ENCODE measurements around the gene RASGRF2.

RASGRF2 gene

GRCh38 chr5:81228084-81228483 lies 267.9 kb downstream of the RASGRF2 start:
- TF ChIP-seq EP300 (IDR thresholded peaks at IDR 0.05; ENCODE audit: borderline replicate concordance) (no peak), EGR1 (IDR thresholded peaks at IDR 0.05) (no peak), FOXM1 (IDR thresholded peaks at IDR 0.05; ENCODE audit: borderline replicate concordance, low read depth) (no peak), RAD21 (IDR thresholded peaks at IDR 0.05; ENCODE audit: low read depth) (no peak), YY1 (IDR thresholded peaks at IDR 0.05; ENCODE audit: low read depth) (no peak), REST (IDR thresholded peaks at IDR 0.05; ENCODE audit: low read depth) (no peak), TCF12 (IDR thresholded peaks at IDR 0.05; ENCODE audit: low read depth) (no peak), MAX (IDR thresholded peaks at IDR 0.05) (no peak)
- TF ChIP-seq, protein P1, sequence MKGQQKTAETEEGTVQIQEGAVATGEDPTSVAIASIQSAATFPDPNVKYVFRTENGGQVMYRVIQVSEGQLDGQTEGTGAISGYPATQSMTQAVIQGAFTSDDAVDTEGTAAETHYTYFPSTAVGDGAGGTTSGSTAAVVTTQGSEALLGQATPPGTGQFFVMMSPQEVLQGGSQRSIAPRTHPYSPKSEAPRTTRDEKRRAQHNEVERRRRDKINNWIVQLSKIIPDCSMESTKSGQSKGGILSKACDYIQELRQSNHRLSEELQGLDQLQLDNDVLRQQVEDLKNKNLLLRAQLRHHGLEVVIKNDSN (IDR thresholded peaks at IDR 0.05), result no peak

DNA sequence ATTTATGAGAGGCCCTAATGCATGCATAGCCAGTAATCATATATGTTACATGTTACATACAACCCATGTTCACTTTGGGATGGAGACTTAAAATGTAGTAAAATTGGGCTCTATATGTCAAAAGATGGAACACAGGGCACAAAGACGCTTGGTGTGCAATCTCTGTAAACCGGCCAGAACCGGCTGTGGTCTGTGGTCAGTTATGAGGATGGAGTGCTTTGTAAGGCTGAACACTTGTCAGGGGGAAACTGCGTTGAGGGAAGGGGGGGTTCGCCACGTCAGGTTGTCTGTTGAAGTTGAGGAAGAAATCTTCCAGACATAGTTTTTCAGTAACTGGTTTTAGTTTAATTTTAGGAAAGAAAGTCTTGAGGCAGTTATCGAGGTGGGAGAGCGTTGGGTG lies 270.3 kb downstream of the RASGRF2 start:
- no peak for TF ChIP-seq CREB1 (IDR thresholded peaks at IDR 0.05; ENCODE audit: low read depth)
- TF ChIP-seq TCF12 (IDR thresholded peaks at IDR 0.05; ENCODE audit: low read depth), result no peak
- TF ChIP-seq TEAD4 (IDR thresholded peaks at IDR 0.05), result no peak
- TF ChIP-seq, protein P1 (IDR thresholded peaks at IDR 0.05), result no peak
- TF ChIP-seq NFIC (IDR thresholded peaks at IDR 0.05), result no peak
- no peak for TF ChIP-seq RAD21 (IDR thresholded peaks at IDR 0.05; ENCODE audit: low read depth)
- no peak for TF ChIP-seq CEBPB (IDR thresholded peaks at IDR 0.05)
- no peak for TF ChIP-seq ZBTB7A (IDR thresholded peaks at IDR 0.05; ENCODE audit: low read depth)
- TF ChIP-seq TAF1 (IDR thresholded peaks at IDR 0.05; ENCODE audit: low read depth), result no peak
- no peak for TF ChIP-seq EGR1 (IDR thresholded peaks at IDR 0.05)
- TF ChIP-seq MAX (IDR thresholded peaks at IDR 0.05), result no peak
- no peak for TF ChIP-seq EP300 (IDR thresholded peaks at IDR 0.05; ENCODE audit: borderline replicate concordance)
- no peak for TF ChIP-seq YY1 (IDR thresholded peaks at IDR 0.05; ENCODE audit: low read depth)

DNA sequence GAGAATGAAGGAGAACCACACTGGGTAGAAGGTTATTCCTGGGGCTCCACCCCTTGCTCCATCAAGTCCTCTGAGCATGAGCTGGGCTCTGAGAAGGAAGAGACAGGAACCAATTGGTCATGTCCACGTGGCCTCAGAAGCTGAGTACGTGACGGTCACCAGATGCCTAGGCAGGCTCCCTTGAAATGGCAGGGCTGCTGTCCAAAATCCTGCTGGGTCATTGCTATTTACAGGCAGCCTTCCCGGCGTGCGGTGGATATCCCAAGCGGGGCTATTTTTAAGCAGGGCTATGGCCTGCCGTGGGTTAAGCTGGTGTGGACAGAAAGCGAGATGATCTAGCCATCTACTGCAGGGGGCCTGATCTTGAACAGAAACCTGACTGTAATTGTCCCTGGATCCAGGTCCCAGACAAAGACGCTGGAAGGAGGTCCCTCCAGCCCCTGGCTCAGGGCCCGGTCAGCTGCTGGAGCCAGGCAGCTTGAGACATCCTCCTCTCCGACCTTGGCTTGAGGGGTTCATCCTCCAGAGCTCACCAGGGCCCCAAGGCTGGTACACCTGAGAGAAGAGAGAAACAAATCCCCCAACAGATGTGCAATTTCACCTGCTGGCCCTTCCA lies 272.4 kb downstream of the RASGRF2 start:
- TF ChIP-seq RAD21 (IDR thresholded peaks at IDR 0.05; ENCODE audit: low read depth), result no peak
- TF ChIP-seq, protein P1 (IDR thresholded peaks at IDR 0.05), result peak; percentile 51; the same call in 1 of the 2 replicates
- TF ChIP-seq ZBTB7A (IDR thresholded peaks at IDR 0.05; ENCODE audit: low read depth), result no peak
- TF ChIP-seq CEBPB (IDR thresholded peaks at IDR 0.05), result no peak
- TF ChIP-seq MAX (IDR thresholded peaks at IDR 0.05), result peak; percentile 42
- no peak for TF ChIP-seq TEAD4 (IDR thresholded peaks at IDR 0.05)
- TF ChIP-seq FOXM1 (IDR thresholded peaks at IDR 0.05; ENCODE audit: borderline replicate concordance, low read depth), result no peak
- TF ChIP-seq CREB1 (IDR thresholded peaks at IDR 0.05; ENCODE audit: low read depth), result no peak
- TF ChIP-seq YY1 (IDR thresholded peaks at IDR 0.05; ENCODE audit: low read depth), result no peak
- TF ChIP-seq TAF1 (IDR thresholded peaks at IDR 0.05; ENCODE audit: low read depth), result no peak
- peak; percentile 26 for TF ChIP-seq NFIC (IDR thresholded peaks at IDR 0.05)
- TF ChIP-seq REST (IDR thresholded peaks at IDR 0.05; ENCODE audit: low read depth), result peak; percentile 29; the same call in 1 of the 2 replicates
- TF ChIP-seq TCF12 (IDR thresholded peaks at IDR 0.05; ENCODE audit: low read depth), result no peak
- TF ChIP-seq EGR1 (IDR thresholded peaks at IDR 0.05), result no peak
- no peak for TF ChIP-seq EP300 (IDR thresholded peaks at IDR 0.05; ENCODE audit: borderline replicate concordance)

- TF ChIP-seq FOXM1 (IDR thresholded peaks at IDR 0.05; ENCODE audit: borderline replicate concordance, low read depth), result no peak
- TF ChIP-seq CEBPB (IDR thresholded peaks at IDR 0.05), result no peak
- no peak; the same call in 1 of the 2 replicates for TF ChIP-seq NFIC (IDR thresholded peaks at IDR 0.05)
- 0 out of 2 replicates have a peak, but pooled peaks have one; percentile 12 for TF ChIP-seq ZBTB7A (IDR thresholded peaks at IDR 0.05; ENCODE audit: low read depth)
- TF ChIP-seq REST (IDR thresholded peaks at IDR 0.05; ENCODE audit: low read depth), result no peak
- TF ChIP-seq, protein P1 (IDR thresholded peaks at IDR 0.05), result 0 out of 2 replicates have a peak, but pooled peaks have one; percentile 21
- peak; percentile 78 for TF ChIP-seq MAX (IDR thresholded peaks at IDR 0.05)
- no peak for TF ChIP-seq EP300 (IDR thresholded peaks at IDR 0.05; ENCODE audit: borderline replicate concordance)
- no peak for TF ChIP-seq YY1 (IDR thresholded peaks at IDR 0.05; ENCODE audit: low read depth)
- TF ChIP-seq TAF1 (IDR thresholded peaks at IDR 0.05; ENCODE audit: low read depth), result peak; percentile 48; the same call in 1 of the 2 replicates
- TF ChIP-seq EGR1 (IDR thresholded peaks at IDR 0.05), result peak; percentile 53; the same call in 1 of the 2 replicates
Measured at GRCh38 chr5:81233080-81233634, 273.0 kb downstream of the RASGRF2 start, which contains the start of gene CKMT2. Gene CKMT2 (plus strand): TSS chr5:81233322. CDS start chr5:81251133, 17,811 bp downstream.

Measured in Ishikawa (cell line).